Measurements from ENCODE around the gene SPACA6. TPM values are rescaled to one million over a fixed set of nuclear protein-coding genes. Genes with fewer than 3 reads are reported as not detected.

SPACA6 gene
- total RNA-seq, 1 donor from 2014 or later: 13.9 TPM

GRCh38 chr19:51687791-51688670 is 5.1 kb upstream of the SPACA6 start:
- intact Hi-C loops (cut with micrococcal nuclease): no loop called here
- ATAC-seq (peak; percentile 62), DNase-seq (peak; percentile 79)

- intact Hi-C loops (cut with micrococcal nuclease): no loop called here
- peak; percentile 93 for DNase-seq
These were observed 4.2 kb upstream of the SPACA6 start for GRCh38 chr19:51688671-51689571.

GRCh38 chr19:51689751-51690453 is 3.2 kb upstream of the SPACA6 start:
- DNase-seq: peak; percentile 58
- intact Hi-C loops (cut with micrococcal nuclease): no loop called here
- ATAC-seq: peak; percentile 1

More at GRCh38 chr19:51688671-51689571, 4.2 kb upstream of the SPACA6 start:
- peak; percentile 87 for ATAC-seq

- ATAC-seq: peak; percentile 48
- intact Hi-C loops (cut with micrococcal nuclease): no loop called here
- peak; percentile 82 for DNase-seq
These were observed 2.6 kb upstream of the SPACA6 start for GRCh38 chr19:51690454-51691073.

- no peak for ATAC-seq
- intact Hi-C loops (cut with micrococcal nuclease): no loop called here
These were observed 2.0 kb upstream of the SPACA6 start for GRCh38 chr19:51691074-51691583.

GRCh38 chr19:51691584-51692428 is 1.3 kb upstream of the SPACA6 start:
- intact Hi-C loops (cut with micrococcal nuclease): no loop called here
- DNase-seq: no peak
- ATAC-seq: no peak

More at GRCh38 chr19:51691074-51691583, 2.0 kb upstream of the SPACA6 start:
- no peak for DNase-seq

- ATAC-seq (no peak), DNase-seq (no peak)
- intact Hi-C loops (cut with micrococcal nuclease): no loop called here
These were observed 662 bp upstream of the SPACA6 start for GRCh38 chr19:51692468-51692867.

- DNase-seq (no peak), ATAC-seq (no peak)
- intact Hi-C loops (cut with micrococcal nuclease): no loop called here
These were observed 689 bp downstream of the SPACA6 start for GRCh38 chr19:51693819-51694218.

- ATAC-seq (no peak), DNase-seq (no peak)
- intact Hi-C loops (cut with micrococcal nuclease): no loop called here
These were observed 1.4 kb downstream of the SPACA6 start for GRCh38 chr19:51694318-51695085.

GRCh38 chr19:51695088-51695487 is 2.0 kb downstream of the SPACA6 start:
- intact Hi-C loops (cut with micrococcal nuclease): no loop called here
- DNase-seq (no peak), ATAC-seq (no peak)

GRCh38 chr19:51695702-51696315 is 2.7 kb downstream of the SPACA6 start:
- DNase-seq (no peak), ATAC-seq (no peak)
- intact Hi-C loops (cut with micrococcal nuclease): no loop called here

GRCh38 chr19:51696606-51697005 is 3.5 kb downstream of the SPACA6 start:
- DNase-seq (no peak), ATAC-seq (no peak)
- intact Hi-C loops (cut with micrococcal nuclease): no loop called here

GRCh38 chr19:51697169-51697776 is 4.1 kb downstream of the SPACA6 start:
- ATAC-seq: no peak

GRCh38 chr19:51698296-51698695 is 5.2 kb downstream of the SPACA6 start:
- intact Hi-C loops (cut with micrococcal nuclease): no loop called here
- ATAC-seq (no peak), DNase-seq (no peak)

More at GRCh38 chr19:51697169-51697776, 4.1 kb downstream of the SPACA6 start:
- no peak for DNase-seq
- intact Hi-C loops (cut with micrococcal nuclease): no loop called here

- intact Hi-C loops (cut with micrococcal nuclease): no loop called here
- ATAC-seq (no peak), DNase-seq (no peak)
These were observed 6.0 kb downstream of the SPACA6 start for GRCh38 chr19:51699170-51699569.

- ATAC-seq: no peak
- no peak for DNase-seq
- intact Hi-C loops (cut with micrococcal nuclease): no loop called here
These were observed 8.5 kb downstream of the SPACA6 start for GRCh38 chr19:51701468-51702100.
